Measurements from ENCODE around the gene PRSS56. TPM values are rescaled to one million over a fixed set of nuclear protein-coding genes. Genes with fewer than 3 reads are reported as not detected.

PRSS56 gene
- total RNA-seq, 1 donor from 2014 or later = not detected

GRCh38 chr2:232492963-232493700, 27.1 kb upstream of the PRSS56 start:
- Histone ChIP-seq H3K9me3 (no peaks in the 10 kb centered on the region), H3K4me3 (no peak overlapping the region), H3K27ac (no peak overlapping the region), H3K27me3 (ENCODE audit: low read depth) (peaks cover 23% of the 10 kb centered on the region), H3K36me3 (no peaks in the 10 kb centered on the region), H3K4me1 (no peaks in the 10 kb centered on the region)
- TF ChIP-seq, protein P1, sequence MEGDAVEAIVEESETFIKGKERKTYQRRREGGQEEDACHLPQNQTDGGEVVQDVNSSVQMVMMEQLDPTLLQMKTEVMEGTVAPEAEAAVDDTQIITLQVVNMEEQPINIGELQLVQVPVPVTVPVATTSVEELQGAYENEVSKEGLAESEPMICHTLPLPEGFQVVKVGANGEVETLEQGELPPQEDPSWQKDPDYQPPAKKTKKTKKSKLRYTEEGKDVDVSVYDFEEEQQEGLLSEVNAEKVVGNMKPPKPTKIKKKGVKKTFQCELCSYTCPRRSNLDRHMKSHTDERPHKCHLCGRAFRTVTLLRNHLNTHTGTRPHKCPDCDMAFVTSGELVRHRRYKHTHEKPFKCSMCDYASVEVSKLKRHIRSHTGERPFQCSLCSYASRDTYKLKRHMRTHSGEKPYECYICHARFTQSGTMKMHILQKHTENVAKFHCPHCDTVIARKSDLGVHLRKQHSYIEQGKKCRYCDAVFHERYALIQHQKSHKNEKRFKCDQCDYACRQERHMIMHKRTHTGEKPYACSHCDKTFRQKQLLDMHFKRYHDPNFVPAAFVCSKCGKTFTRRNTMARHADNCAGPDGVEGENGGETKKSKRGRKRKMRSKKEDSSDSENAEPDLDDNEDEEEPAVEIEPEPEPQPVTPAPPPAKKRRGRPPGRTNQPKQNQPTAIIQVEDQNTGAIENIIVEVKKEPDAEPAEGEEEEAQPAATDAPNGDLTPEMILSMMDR (IDR thresholded peaks at IDR 0.05) = no peak
- DNase-seq (peak; percentile 30), ATAC-seq (no peak)
- intact Hi-C loops (cut with DNase I) = no loop called here

DNA sequence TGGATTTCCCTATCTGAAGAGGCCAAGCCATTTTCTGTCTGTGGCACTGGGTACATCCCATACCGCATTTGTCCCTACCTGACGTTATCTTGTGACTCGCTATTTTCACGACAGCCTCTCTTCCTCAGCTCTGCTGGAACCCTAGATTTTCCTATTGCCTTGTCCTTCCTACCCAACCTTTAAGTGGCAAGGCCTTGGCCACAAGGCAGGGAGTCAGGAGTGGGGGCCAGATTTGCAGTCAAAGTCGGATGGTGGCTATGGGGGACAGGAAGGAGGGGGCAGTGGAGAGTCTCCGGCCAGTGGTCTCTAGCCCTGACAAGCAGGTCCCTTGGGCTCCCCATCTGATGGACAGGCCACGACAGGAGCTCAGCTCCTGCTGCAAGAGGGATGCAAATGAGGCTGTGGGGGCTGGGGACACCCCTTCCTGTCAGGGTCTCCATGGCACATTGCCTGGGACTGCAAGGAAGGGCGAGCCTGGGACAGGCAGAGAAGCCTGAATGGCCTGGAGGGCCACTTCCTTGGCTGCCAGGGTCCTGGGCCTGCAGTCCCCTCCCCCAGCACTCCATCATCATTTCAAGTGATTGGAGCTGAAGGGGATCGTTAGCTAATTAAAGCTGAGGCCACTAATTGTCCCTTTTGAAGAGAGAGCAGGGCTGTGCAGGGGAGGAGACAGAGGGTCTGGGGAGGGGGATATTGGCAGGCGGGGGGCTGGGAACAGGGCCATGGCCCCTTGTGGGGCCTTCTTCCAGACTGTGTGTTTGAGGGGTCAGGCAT, 26.3 kb upstream of the PRSS56 start:
- Histone ChIP-seq H3K4me1 (no peaks in the 10 kb centered on the region), H3K36me3 (no peaks in the 10 kb centered on the region), H3K4me3 (no peak overlapping the region), H3K9me3 (no peaks in the 10 kb centered on the region), H3K27me3 (ENCODE audit: low read depth) (peaks cover 15% of the 10 kb centered on the region), H3K27ac (no peak overlapping the region)
- peak; percentile 33 for DNase-seq
- intact Hi-C loops (cut with DNase I) = no loop called here
- ATAC-seq = no peak
- TF ChIP-seq, protein P1 (IDR thresholded peaks at IDR 0.05) = no peak

DNA sequence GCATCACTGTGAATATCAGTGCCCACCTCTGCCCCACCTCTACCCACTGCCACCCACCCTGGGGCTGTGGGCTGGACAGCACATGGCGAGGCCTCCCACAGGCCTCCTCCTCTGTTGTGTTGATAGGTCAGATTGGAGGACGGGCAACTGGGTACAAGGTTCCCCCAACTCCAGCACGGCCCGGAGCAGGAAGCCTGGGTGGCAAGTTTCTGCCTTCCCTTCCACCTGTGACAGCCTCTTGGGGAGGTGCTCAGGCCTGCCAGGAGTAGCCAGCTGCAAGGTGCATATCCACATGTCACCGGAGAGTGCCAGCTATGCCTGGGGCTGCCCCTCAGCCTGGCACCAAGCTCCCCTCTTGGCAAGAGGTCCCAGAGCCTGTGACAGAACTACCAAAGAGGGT, 25.6 kb upstream of the PRSS56 start:
- intact Hi-C loops (cut with DNase I) = no loop called here
- H3K27ac ChIP-seq = no peak overlapping the region
- no peaks in the 10 kb centered on the region for H3K4me1 ChIP-seq
- H3K4me3 ChIP-seq = no peak overlapping the region
- peaks cover 12% of the 10 kb centered on the region for H3K27me3 ChIP-seq (ENCODE audit: low read depth)
- no peaks in the 10 kb centered on the region for H3K9me3 ChIP-seq
- TF ChIP-seq, protein P1 (IDR thresholded peaks at IDR 0.05) = no peak
- H3K36me3 ChIP-seq = no peaks in the 10 kb centered on the region
- no peak for DNase-seq
- ATAC-seq = no peak

DNA sequence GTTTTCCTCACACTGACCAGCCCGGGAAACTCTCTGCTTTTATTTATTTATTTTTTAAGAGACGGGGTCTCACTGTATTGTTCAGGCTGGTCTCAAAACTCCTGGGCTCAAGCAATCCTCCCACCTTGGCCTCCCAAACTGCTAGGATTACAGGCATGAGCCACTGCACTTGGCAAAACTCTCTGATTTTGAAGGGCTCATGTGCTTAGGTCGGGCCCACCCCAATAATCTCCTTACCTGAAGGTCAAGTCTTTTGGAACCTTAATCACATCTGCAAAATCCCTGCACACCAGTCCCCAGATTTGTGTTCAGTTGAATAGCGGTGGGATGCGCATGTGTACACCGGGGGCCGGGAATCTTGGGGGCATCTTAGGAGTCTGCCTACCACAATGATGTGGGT, 24.9 kb upstream of the PRSS56 start:
- DNase-seq = no peak
- H3K27ac ChIP-seq = no peak overlapping the region
- H3K9me3 ChIP-seq = no peaks in the 10 kb centered on the region
- TF ChIP-seq, protein P1 (IDR thresholded peaks at IDR 0.05) = no peak
- H3K36me3 ChIP-seq = no peaks in the 10 kb centered on the region
- no peak for ATAC-seq
- peaks cover 8% of the 10 kb centered on the region for H3K27me3 ChIP-seq (ENCODE audit: low read depth)
- no peak overlapping the region for H3K4me3 ChIP-seq
- intact Hi-C loops (cut with DNase I) = no loop called here
- H3K4me1 ChIP-seq = no peaks in the 10 kb centered on the region

DNA sequence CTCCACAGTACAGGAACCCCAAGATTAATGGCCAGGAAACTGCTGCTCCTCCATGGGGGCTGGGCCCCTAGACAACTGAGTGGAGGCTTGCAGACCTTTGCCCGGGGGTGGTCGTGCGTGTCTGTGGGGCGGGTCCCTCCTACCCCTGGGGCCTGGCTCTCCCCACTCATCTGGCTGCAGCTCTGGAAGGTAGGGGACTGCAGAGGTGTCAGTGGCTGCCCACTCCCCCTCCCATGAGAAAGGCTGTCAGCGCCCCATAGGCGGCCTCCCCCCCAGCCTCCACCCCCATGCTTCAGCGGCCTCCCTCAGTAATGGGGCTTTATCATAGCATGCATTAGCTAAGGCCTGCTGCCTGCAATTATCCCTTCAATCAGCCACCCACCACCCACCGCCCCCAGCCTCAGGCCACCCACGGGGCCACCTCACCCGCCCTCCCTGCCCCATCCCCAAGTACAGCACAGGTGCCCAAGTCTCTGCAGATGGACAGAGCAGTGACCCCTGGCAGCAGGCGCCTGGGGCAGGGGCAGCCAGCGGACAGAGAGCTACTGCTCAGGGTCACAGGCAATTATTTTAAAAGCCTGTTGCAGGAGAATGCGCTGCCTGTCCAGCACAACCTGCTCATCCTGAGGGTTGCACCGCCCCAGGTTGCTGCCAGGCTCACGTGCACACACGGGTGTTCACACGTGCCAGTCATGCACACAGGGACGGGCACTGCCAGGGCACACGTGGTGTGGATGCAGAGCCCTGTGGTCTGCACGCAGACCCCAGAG, 23.5 kb upstream of the PRSS56 start:
- intact Hi-C loops (cut with DNase I) = no loop called here
- Histone ChIP-seq H3K36me3 (no peaks in the 10 kb centered on the region), H3K27ac (no peak overlapping the region), H3K9me3 (no peaks in the 10 kb centered on the region), H3K4me3 (no peak overlapping the region), H3K27me3 (ENCODE audit: low read depth) (peaks cover 8% of the 10 kb centered on the region), H3K4me1 (no peaks in the 10 kb centered on the region)
- DNase-seq (no peak), ATAC-seq (no peak)
- TF ChIP-seq, protein P1 (IDR thresholded peaks at IDR 0.05) = no peak
